Naive thymus-derived CD4-positive, alpha-beta T cell (primary cell): Measurements from ENCODE around the gene BSND. TPM values are rescaled to one million over a fixed set of nuclear protein-coding genes. Genes with fewer than 3 reads are reported as not detected.
A peak's percentile ranks its signal among the peaks of the same experiment; 100 is the strongest.

Experiments used
- ATAC-seq: fragments of 150-1000 bp; cut with Tn5 transposase; 2 replicates; pipeline ENCODE4 v1.10.0; 2021; ENCODE audit warnings: mild to moderate bottlenecking, moderate library complexity
- CTCF ChIA-PET: fragments of 350-600 bp; sonication (Branson Sonifier 250); formaldehyde crosslinking; loops from one replicate; lab custom pipeline; 2021; ENCODE audit warnings: antibody characterized with exemption; lab: Charles Lee
- POLR2A ChIA-PET: fragments of 350-600 bp; sonication (Branson Sonifier 250); formaldehyde crosslinking; loops from one replicate; lab custom pipeline; 2021; ENCODE audit warnings: antibody characterized with exemption, inconsistent platforms; lab: Charles Lee
- DNase-seq, 9 donors: peaks; one replicate each; pipeline versions ENCODE4 v3.0.0 to v3.0.0-alpha.2; 2020 to 2022; ENCODE audit warnings: mixed read lengths in 1 of 9
- H3K27ac ChIP-seq: one replicate; pipeline ENCODE4 v1.7.0; 2013; ENCODE audit warnings: mild to moderate bottlenecking, low read depth, low read length, moderate library complexity
- H3K27me3 ChIP-seq, 2 donors: one replicate each; pipeline ENCODE4 v1.7.0; 2013; ENCODE audit warnings: low read length in 2 of 2, mild to moderate bottlenecking in 2 of 2, moderate library complexity in 2 of 2; ENCODE audit not compliant: control insufficient read depth in 2 of 2, insufficient read depth in 2 of 2
- H3K36me3 ChIP-seq, 3 experiments: 1 replicate in 2 of 3; 2 replicates in 1 of 3; pipeline ENCODE4 v1.7.0; 2013; ENCODE audit warnings: low read length in 3 of 3, mild to moderate bottlenecking in 3 of 3, moderate library complexity in 1 of 3; ENCODE audit not compliant: insufficient read depth in 3 of 3, control insufficient read depth in 2 of 3
- H3K4me1 ChIP-seq, 2 donors: one replicate each; pipeline ENCODE4 v1.7.0; 2013; ENCODE audit warnings: low read length in 2 of 2, mild to moderate bottlenecking in 2 of 2, moderate library complexity in 1 of 2; ENCODE audit not compliant: control insufficient read depth in 2 of 2, insufficient read depth in 2 of 2
- H3K4me3 ChIP-seq: 2 replicates; pipeline ENCODE4 v1.7.0; 2013; ENCODE audit warnings: mild to moderate bottlenecking, low read length
- H3K9me3 ChIP-seq, 3 experiments: 1 replicate in 2 of 3; 2 replicates in 1 of 3; pipeline ENCODE4 v1.7.0; 2013; ENCODE audit warnings: low read length in 3 of 3; ENCODE audit not compliant: control insufficient read depth in 2 of 3
- H3K27ac Mint-ChIP-seq, 9 donors: one replicate each; pipeline ENCODE4 v1.8.0; 2020 to 2022; ENCODE audit warnings: mixed read lengths in 9 of 9, mild to moderate bottlenecking in 8 of 9, moderate library complexity in 5 of 9, inconsistent platforms in 2 of 9
- H3K27me3 Mint-ChIP-seq, 5 donors: one replicate each; pipeline ENCODE4 v1.8.0; 2021 to 2022; ENCODE audit warnings: mixed read lengths in 5 of 5, mild to moderate bottlenecking in 1 of 5
- H3K36me3 Mint-ChIP-seq, 5 donors: one replicate each; pipeline ENCODE4 v1.8.0; 2020 to 2022; ENCODE audit warnings: mixed read lengths in 5 of 5, mild to moderate bottlenecking in 3 of 5, inconsistent platforms in 1 of 5
- H3K4me1 Mint-ChIP-seq, 7 donors: one replicate each; pipeline ENCODE4 v1.8.0; 2020 to 2022; ENCODE audit warnings: mixed read lengths in 7 of 7, mild to moderate bottlenecking in 3 of 7, inconsistent platforms in 1 of 7
- H3K4me3 Mint-ChIP-seq, 10 donors: one replicate each; pipeline ENCODE4 v1.8.0; 2020 to 2022; ENCODE audit warnings: mild to moderate bottlenecking in 10 of 10, mixed read lengths in 10 of 10, moderate library complexity in 6 of 10, inconsistent platforms in 2 of 10
- H3K9me3 Mint-ChIP-seq, 11 donors: one replicate each; pipeline ENCODE4 v1.8.0; 2020 to 2022; ENCODE audit warnings: mixed read lengths in 11 of 11, mild to moderate bottlenecking in 4 of 11, inconsistent platforms in 1 of 11, moderate library complexity in 1 of 11
- intact Hi-C, 2 donors: fragments of 100-400 bp; cut with micrococcal nuclease; formaldehyde crosslinking; loops; one replicate each; pipeline ENCODE4 v1.15.1; 2023
- polyA plus RNA-seq, 2 donors: library from polyadenylated mRNA; unstranded; fragments of 300-500 nt; fragmentation: Illumina TruSeq; gene quantifications; one replicate each; pipeline ENCODE4 v1.2.3, GENCODE V29; 2021
- total RNA-seq, 6 experiments: library from RNA in 5 of 6; stranded (reverse) in 5 of 6; gene quantifications; 1 replicate in 5 of 6; 2 replicates in 1 of 6; pipeline ENCODE4 v1.2.3 and lab custom pipeline; 2021 to 2026

BSND gene
- total and polyA plus RNA-seq, 7 experiments from 2014 or later, result 0.05 TPM; not detected in 6

DNA sequence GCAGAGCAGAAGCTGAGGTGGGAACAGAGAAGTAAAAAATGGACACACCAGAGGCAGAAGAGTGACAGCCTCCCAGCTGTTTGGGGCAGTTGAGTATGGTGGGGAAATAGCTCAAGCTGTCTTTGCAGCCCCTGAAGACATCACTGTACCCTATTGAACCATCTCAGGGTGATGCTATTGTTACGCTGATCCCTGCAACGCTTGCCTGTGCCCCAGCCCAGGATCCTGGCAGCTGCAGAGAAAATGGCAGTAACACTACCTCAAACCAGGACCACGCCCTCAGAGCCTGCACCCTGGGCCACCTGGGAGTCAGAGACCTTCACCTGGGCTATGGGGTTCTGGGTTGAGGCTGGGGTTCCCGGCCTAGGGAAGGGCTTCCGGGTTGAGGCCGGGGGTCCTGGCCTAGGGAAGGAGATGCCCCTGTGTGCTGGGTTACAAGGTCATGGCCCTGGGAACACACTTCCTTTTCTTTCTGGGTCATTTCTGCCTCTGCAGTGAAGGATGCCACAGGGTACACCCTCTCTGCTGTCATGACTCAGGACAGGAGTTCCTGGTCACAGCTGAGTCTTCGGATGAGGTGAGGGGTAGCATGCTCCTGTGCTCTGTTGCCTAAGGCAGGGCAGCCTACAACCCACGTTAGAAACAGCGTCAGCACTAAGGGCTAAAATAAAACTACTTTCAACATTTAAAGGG lies 11.6 kb downstream of the BSND start:
- Mint-ChIP-seq H3K36me3 (no peaks in the 10 kb centered on the region), H3K4me3 (no peak overlapping the region), H3K27ac (peak overlapping the region in 1 of 9 donors; percentile 38), H3K27me3 (peaks cover 5 to 17% (median 13%) of the 10 kb centered on the region in 5 donors), H3K9me3 (no peaks in the 10 kb centered on the region), H3K4me1 (no peaks in the 10 kb centered on the region)
- ChIA-PET CTCF (no interaction called here), POLR2A (no interaction called here)
- ATAC-seq (no peak), DNase-seq (no peak)
- Histone ChIP-seq H3K27ac (no peak overlapping the region), H3K36me3 (no peaks in the 10 kb centered on the region), H3K4me1 (no peaks in the 10 kb centered on the region), H3K27me3 (no peaks in the 10 kb centered on the region), H3K4me3 (no peak overlapping the region), H3K9me3 (no peaks in the 10 kb centered on the region)
- intact Hi-C loops, result no loop called here

DNA sequence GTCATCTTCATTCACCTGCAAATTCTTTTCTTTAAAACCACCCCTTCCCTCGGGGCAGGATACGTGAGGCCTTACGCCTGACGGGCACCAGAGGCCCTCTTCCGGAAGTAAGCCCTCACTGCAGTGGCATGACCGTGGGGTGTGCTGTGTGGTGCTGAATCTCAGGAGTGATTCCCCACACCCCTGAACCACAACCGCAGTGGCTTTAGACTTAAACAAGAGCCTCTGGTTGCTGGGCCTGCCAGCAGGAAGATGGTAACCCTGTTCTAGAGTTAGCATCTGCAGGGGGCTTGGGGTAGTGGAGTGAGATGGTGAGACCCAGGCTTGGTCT lies 12.1 kb downstream of the BSND start:
- no peak for DNase-seq
- Mint-ChIP-seq H3K4me3 (no peak overlapping the region), H3K4me1 (no peaks in the 10 kb centered on the region), H3K27ac (no peak overlapping the region), H3K9me3 (no peaks in the 10 kb centered on the region), H3K27me3 (peaks cover 5 to 22% (median 13%) of the 10 kb centered on the region in 5 donors), H3K36me3 (no peaks in the 10 kb centered on the region)
- ATAC-seq, result peak; percentile 17
- intact Hi-C loops, result no loop called here
- Histone ChIP-seq H3K27me3 (no peaks in the 10 kb centered on the region), H3K4me3 (no peak overlapping the region), H3K36me3 (no peaks in the 10 kb centered on the region), H3K9me3 (no peaks in the 10 kb centered on the region), H3K27ac (no peak overlapping the region), H3K4me1 (no peaks in the 10 kb centered on the region)
- ChIA-PET CTCF (no interaction called here), POLR2A (no interaction called here)

DNA sequence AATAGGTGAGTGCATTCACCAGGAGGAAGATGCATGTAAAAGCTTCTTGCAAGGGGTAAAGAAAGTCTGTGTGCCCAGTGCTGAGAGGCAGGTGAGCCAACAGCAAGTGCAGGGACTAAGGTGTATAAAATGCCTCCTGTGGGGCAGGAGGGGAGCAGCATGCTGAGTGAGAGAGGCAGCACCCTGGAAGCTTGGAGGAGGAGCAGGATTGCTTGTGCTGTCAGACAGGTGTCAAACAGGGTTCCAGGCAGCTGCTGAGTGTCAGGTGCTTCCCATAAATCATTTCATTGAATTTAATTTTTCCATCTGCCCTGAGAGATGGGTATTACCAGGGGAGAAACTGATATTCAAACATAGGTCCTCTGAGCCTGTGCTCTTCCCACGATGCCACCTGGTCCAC lies 13.9 kb downstream of the BSND start:
- Histone ChIP-seq H3K9me3 (no peaks in the 10 kb centered on the region), H3K36me3 (no peaks in the 10 kb centered on the region), H3K27ac (no peak overlapping the region), H3K4me1 (no peaks in the 10 kb centered on the region), H3K4me3 (no peak overlapping the region), H3K27me3 (no peaks in the 10 kb centered on the region)
- ChIA-PET CTCF (no interaction called here), POLR2A (no interaction called here)
- Mint-ChIP-seq H3K27ac (no peak overlapping the region), H3K27me3 (peaks cover 5 to 24% (median 18%) of the 10 kb centered on the region in 5 donors), H3K36me3 (no peaks in the 10 kb centered on the region), H3K4me3 (no peak overlapping the region), H3K4me1 (no peaks in the 10 kb centered on the region), H3K9me3 (no peaks in the 10 kb centered on the region)
- intact Hi-C loops, result no loop called here
- ATAC-seq, result no peak
- DNase-seq, result no peak

DNA sequence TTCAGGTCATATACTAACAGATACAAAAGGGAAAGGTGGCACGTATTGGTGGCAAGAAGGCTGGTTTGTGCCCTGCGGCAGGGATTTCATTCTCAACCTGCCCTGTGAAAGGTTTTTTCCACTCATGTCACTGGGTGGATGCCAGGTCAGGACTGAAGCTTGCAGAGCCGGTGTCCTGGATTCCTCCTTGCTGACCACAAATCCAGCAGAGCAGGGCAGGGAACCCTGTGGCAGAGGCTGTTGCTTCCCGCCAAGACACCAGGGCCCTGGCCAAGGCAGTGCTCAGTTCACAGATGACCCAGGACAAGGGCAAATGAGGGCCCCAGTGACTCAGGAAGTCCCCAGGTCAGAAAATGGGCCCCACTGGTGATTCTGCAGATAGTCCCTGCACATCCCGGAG lies 16.4 kb downstream of the BSND start:
- H3K36me3 ChIP-seq, result no peaks in the 10 kb centered on the region
- Mint-ChIP-seq H3K36me3 (no peaks in the 10 kb centered on the region), H3K9me3 (no peaks in the 10 kb centered on the region), H3K4me3 (no peak overlapping the region), H3K27me3 (peaks cover 10 to 29% (median 24%) of the 10 kb centered on the region in 5 donors), H3K27ac (no peak overlapping the region), H3K4me1 (no peaks in the 10 kb centered on the region)
- POLR2A ChIA-PET, result no interaction called here
- H3K9me3 ChIP-seq, result no peaks in the 10 kb centered on the region
- H3K4me1 ChIP-seq, result no peaks in the 10 kb centered on the region
- DNase-seq (no peak), ATAC-seq (no peak)
- CTCF ChIA-PET, result no interaction called here
- H3K27me3 ChIP-seq, result no peaks in the 10 kb centered on the region
- H3K27ac ChIP-seq, result no peak overlapping the region
- intact Hi-C loops, result no loop called here
- no peak overlapping the region for H3K4me3 ChIP-seq

DNA sequence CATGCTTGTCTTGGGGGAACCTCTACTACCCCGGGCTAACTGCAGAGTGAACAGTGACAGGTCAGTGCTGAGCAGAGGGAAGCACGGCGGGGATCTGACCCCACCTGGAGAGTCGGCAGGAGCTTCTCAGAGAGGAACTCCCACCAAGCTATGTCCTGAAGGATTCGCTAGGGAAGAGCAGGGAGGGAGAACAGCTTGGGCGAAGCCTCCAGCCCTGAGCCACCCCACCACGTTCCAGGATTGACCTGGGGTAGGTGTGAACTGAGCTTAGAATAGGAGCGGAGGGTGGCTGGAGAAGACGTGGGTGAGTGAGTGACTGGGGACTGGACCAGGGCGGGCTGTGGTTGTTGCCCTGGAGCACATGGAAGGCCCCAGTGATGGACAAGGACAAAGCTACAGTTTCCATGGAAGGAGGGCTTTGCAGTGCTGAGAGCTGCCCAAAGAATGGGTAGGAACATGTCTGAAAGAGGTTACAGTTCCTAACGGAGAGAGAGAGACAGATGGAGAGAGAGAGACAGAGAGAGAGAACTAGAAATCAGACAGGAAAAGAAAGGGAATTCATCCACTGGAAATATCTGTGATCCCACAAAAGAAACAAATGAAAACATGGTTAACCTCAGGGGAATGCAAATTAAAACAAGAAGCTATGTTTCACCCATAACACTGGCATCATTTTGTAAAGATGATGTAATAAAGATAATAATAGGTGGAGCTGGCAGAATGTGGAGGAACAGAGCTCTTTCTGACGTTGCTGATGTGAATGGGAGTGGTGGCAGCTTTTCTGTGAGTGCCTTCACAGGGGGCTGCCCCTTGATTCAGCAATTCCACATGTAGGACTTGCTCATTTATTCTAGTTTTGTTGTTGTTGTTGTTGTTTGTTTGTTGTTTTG lies 17.2 kb downstream of the BSND start:
- no peaks in the 10 kb centered on the region for H3K4me1 ChIP-seq
- Mint-ChIP-seq H3K36me3 (no peaks in the 10 kb centered on the region), H3K27me3 (peaks cover 10 to 30% (median 27%) of the 10 kb centered on the region in 5 donors), H3K9me3 (no peaks in the 10 kb centered on the region), H3K4me3 (no peak overlapping the region), H3K4me1 (no peaks in the 10 kb centered on the region), H3K27ac (no peak overlapping the region)
- no peak overlapping the region for H3K27ac ChIP-seq
- DNase-seq (no peak), ATAC-seq (no peak)
- intact Hi-C loops, result no loop called here
- no peaks in the 10 kb centered on the region for H3K36me3 ChIP-seq
- no peaks in the 10 kb centered on the region for H3K9me3 ChIP-seq
- ChIA-PET CTCF (no interaction called here), POLR2A (no interaction called here)
- no peaks in the 10 kb centered on the region for H3K27me3 ChIP-seq
- H3K4me3 ChIP-seq, result no peak overlapping the region

DNA sequence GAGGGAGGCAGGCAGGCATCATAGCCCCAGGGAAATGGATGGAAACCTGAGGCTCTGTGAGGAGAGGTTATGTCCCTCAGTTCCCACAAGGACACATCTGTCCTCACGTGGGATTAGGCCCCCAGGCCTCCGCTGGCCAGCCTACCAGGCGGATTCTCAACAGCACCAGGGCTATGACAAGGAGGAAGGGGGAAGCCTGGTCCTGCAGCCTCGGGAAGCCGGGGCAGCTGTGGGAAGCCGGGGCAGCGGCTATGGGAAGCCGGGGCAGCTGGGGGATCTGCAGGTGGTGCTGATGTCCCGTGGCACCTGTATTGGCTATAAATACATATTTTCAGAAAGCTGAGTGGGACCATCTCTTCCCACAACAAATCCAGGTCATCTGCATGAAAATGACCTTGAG lies 19.7 kb downstream of the BSND start:
- CTCF ChIA-PET, result interaction anchor here (0.7 to 1.3 kb wide), 2 partner anchors 15 to 408 kb away, joined by 3 to 4 read pairs; no protein-coding TSS in a partner anchor
- ATAC-seq (no peak), DNase-seq (no peak)
- Mint-ChIP-seq H3K36me3 (no peaks in the 10 kb centered on the region), H3K4me1 (peaks cover 0 to 5% (median 0%) of the 10 kb centered on the region in 7 donors), H3K9me3 (no peaks in the 10 kb centered on the region), H3K4me3 (no peak overlapping the region), H3K27ac (no peak overlapping the region), H3K27me3 (peaks cover 10 to 30% (median 24%) of the 10 kb centered on the region in 5 donors)
- no peaks in the 10 kb centered on the region for H3K36me3 ChIP-seq
- POLR2A ChIA-PET, result no interaction called here
- no peaks in the 10 kb centered on the region for H3K4me1 ChIP-seq
- no peak overlapping the region for H3K27ac ChIP-seq
- H3K27me3 ChIP-seq, result no peaks in the 10 kb centered on the region
- H3K4me3 ChIP-seq, result no peak overlapping the region
- H3K9me3 ChIP-seq, result no peaks in the 10 kb centered on the region
- intact Hi-C loops, result no loop called here
